ENCODE results near the gene PTPRD.

DNA sequence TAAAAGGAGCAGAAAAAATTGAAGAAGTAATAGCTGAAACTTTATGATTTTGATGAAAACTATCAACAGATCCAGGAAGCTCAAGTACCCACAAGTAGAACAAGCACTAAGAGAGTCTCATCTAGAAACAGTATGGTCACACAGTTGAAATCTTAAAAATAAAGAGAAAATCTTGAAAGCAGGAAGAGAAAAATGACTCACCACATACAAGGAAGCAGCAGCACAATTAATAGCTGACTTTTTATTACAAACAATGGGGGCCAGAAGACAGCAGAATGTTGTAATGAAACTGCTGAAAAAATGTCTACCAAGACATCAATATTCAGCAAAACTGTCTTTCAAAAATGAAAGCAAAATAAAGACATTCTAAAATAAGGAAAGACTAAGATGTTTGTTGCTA lies 1704.9 kb downstream of the PTPRD start:
- TF ChIP-seq EZH2 (IDR thresholded peaks at IDR 0.05), result no peak
- no peak for TF ChIP-seq POLR2AphosphoS5 (IDR thresholded peaks at IDR 0.05; ENCODE audit: borderline replicate concordance, low read depth, low read length)
- TF ChIP-seq FOXP2 (optimal IDR thresholded peaks at IDR 0.05; ENCODE audit: control extremely low read depth, extremely low read length, insufficient read depth), result no peak
